ENCODE measurements around the gene SCN4B.
A peak's percentile ranks its signal among the peaks of the same experiment; 100 is the strongest.

SCN4B gene

DNA sequence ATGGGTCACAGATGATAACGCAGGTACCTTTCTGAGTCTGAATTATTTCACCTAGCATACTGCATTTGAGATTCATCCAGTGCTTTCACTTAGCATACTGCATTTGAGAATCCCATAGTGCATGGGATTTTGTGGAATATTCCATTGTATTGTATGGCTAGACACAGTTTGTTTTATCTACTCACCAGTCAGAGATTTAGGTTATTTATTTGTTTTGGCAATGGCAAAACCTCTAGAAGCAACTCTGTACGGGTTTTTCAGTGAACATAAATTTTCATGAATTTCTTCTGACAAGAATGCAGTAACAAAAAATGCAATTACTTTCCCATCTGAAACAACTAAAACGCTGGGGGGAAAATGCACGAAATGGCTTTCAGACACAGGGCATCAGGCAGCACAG, 24.3 kb downstream of the SCN4B start:
- DNase-seq: no peak

DNA sequence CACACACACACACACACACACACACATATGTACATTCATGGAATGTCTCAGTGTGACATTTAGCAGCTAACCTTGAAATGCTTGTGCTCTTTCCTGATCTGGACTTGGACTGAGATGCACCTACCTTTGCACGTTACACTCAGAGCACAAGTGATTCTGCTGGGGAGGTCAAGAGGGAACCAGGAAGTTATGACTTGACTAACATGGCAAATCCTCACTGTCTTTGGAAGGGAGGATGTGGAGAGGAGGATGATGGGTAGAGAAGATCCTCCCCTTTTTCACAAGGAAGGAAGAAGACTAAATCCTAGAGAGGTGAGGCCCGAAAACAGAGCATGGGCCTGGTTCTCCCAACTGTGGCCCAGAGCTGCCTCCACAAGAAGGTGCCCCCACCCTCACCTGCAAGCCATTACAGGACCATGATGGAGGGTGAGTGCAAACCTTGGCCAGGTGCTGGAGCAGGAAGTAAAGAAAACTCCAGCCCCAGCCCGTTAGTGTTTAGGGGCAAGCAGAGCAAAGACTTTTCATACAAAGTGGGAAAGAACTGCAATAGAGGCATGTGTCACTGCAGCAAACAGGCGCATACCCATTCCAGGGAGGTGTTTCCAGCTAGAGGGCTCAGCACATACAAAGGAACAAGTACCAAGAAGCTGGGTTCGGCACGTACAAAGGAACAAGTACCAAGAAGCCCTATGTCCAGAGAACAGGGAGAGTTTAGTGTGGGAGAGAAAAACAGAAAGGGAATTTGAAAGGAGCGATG, 26.4 kb downstream of the SCN4B start:
- DNase-seq: no peak

DNA sequence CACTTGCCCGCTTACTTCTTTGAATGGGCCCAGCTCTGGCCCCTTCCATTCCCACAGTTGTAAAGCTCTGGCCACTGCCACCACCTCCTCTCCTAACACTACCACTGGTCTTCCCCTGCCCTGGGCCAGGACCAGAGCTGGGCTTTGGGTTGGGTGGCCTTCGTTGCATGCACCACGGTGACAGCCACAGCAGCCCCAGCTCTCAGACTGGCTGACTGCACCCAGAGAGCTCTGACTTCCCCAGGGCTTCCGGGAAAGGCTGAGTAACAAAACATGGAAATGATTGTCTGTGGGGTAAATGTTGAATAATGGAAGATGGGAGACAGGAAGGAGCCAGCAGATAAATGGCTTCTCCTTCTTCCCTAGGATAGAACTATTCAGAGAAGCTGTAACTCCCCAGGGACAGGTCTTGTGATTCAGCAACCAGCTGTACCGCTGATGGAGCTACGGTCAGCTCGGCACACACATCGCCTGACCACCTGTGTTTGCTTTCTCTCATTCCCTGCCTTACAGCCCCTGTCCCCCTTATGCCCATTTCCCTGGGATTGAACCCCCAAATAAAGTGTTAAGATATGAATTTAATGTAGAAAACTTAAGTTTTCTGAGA, 27.6 kb downstream of the SCN4B start:
- no peak for DNase-seq

DNA sequence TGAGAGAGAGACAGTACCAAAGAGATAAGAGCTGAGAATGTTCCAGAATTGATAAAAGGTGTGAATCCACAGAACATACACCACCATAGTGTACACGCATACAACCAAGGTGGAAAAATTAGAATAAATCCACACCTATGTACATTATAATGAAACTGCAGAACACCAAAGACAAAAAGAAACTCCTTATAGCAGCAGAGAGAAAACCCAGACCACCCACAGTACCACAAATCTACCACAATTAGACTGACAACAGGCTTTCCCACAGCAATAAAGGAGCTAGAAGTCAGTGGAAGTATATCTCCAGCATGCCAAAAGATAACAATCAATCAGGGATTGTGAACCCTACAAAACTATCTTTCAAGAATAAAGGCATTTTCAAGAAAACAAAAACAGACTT, 31.8 kb downstream of the SCN4B start:
- no peak for DNase-seq

DNA sequence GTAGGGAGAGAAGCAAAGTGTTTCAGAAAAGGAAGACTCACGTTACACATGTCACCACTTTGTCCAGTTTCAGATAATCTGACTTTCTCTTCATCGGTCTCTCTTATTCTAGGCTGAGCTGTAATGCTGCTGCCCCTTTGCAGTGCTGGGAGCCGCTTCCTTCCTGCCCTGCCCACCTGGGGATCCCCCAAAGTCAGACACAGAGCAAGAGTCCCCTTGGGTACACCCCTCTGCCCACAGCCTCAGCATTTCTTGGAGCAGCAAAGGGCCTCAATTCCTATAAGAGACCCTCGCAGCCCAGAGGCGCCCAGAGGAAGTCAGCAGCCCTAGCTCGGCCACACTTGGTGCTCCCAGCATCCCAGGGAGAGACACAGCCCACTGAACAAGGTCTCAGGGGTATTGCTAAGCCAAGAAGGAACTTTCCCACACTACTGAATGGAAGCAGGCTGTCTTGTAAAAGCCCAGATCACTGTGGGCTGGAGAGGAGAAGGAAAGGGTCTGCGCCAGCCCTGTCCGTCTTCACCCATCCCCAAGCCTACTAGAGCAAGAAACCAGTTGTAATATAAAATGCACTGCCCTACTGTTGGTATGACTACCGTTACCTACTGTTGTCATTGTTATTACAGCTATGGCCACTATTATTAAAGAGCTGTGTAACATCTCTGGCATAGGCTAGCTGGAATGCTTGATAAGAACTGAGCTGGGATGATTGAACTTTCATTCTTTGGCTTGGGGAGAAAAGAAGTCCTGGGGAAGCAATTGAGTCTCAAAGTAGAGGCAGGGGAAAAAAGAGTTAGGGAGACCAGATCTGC, 34.6 kb downstream of the SCN4B start:
- DNase-seq: no peak

DNA sequence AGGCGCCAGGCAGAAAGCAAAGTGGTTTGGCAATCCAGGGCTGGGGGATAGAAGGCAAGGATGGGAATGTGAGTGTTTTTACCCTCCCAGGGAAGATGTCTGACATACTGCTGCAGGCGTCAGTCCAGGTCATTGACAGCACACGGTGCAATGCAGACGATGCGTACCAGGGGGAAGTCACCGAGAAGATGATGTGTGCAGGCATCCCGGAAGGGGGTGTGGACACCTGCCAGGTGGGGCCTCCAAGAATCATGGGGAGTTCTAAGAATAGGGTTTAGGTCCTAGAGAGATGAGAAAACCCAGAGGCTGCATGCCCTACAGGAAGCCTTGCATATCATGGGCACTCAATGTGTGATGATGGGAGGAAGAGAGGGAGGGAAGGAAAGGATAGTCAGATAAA, 37.6 kb downstream of the SCN4B start:
- no peak for DNase-seq

DNA sequence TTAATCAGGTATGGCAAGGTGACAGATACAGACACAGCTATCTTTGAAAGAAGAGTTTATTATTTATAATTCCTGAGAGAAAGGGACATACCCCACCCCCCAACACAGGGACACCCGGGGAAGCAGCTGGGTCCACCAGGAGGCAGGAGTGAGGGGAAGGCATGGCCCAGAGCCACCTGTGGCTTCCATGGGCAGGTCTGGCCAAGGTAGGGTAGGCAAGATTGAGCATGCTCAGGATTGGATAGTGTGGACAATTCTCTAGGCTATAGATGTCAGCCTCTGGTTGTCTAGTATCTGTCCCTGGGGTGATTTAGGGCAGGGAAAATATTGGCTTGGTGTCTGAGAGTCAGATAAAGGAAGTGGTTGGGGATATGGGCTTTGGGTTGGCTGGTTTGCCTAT, 38.4 kb downstream of the SCN4B start:
- DNase-seq: no peak

DNA sequence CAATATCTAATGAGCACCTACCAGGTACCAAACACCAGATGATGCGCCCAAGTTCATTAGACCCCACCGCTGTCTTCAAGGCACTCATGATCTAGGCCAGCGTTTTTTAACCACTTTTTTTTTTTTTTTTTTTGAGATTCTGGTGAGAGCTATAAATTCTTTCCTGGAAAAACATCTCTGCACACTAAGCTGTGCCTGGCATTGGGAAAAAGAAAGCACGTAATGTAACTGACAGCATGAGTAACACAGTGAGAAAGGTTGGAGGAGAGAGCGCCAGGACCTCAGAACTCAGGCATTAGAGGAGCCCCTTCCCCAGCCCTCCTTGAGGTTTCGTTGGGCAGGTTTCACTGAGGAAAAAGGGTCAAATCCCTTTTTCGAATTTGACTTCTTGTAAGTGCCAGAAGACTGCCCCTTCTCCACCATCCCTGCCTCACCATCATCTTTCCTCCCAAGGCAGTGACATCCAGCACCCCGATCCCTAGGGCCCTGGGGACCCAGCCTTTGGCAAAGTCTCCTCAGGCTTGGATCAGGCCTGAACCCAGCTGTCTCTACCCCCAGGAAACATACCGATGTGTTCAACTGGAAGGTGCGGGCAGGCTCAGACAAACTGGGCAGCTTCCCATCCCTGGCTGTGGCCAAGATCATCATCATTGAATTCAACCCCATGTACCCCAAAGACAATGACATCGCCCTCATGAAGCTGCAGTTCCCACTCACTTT, 39.8 kb downstream of the SCN4B start:
- DNase-seq: no peak

DNA sequence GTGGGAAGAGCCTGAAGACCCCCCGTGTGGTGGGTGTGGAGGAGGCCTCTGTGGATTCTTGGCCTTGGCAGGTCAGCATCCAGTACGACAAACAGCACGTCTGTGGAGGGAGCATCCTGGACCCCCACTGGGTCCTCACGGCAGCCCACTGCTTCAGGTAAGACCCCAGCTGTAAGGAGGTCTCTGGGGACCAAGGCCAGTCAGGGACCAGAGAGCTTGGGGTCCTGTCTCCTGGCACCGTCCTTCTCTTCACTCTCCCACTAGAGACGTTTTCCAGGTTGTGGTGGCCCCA, 40.9 kb downstream of the SCN4B start:
- no peak for DNase-seq

DNA sequence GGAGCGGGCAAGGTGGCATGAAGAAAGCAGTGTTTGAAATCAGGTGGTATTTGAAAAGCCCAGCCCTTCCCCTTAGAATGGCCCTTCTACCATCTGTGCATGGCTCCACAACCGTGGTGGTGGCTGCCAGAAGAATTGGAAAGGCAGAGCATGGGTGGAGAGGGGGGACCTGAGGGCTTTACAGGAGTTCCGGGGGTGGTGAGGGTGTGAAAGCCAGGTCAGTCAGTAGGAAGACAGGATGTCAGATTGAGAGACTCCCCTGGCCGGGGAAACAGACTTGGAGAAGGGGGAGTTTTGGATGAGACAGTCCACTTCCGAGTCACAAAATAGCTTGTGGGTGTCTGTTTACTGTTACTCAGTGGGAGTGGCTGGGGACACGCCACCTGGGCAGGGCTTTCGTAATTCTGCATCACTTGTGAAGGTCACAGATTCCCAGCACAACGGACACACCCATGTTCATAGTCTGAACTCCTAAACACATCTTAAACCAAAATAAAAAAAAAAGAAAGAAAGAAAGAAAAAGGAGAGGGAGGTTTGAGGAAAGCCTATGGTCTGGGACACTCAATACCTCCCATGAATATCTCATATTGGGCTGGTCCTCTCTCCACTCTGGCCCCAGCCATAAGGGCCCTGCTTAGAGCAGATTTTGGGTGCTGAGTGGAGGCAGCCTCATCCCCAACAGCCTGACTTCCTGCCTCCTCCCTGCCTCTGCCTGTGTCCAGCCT, 41.4 kb downstream of the SCN4B start:
- DNase-seq: no peak

DNA sequence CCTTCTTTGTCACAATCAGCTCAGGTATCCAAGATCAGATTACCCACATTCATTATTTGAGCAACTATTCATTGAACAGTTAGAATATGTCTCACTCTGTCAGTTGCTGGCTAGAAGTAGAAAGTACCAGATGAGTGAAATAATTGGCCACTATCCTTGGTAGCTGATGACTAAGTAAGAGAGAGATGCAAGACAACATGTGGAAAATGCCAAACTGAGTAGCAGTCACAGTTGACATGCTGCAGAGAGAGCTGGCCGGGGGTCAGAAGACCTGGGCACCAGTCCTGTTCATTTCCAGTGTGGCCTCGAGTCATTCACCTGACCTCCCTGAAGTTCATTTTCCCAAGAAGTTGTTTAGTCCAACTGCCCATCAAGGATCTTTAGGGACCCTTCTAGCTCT, 43.4 kb downstream of the SCN4B start:
- DNase-seq: no peak

DNA sequence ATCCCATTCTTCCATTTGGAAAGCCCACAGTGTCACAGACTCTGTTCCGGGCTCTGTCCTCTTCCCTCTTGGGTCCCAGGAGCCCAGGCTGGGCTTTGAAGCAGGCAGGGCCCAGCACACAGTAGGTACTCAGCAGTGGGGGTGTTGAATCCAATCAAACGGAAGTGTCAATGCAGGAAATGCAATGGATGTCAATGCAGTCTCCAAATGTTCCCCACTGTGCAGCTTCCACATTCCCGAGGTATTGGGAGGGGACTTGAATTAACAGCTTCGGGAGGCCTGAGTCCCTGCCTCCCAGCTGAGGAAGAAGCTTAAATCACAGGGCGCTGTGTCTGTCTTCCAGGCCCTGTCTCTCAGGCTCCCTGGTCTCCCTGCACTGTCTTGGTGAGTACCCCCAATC, 44.1 kb downstream of the SCN4B start:
- no peak for DNase-seq

DNA sequence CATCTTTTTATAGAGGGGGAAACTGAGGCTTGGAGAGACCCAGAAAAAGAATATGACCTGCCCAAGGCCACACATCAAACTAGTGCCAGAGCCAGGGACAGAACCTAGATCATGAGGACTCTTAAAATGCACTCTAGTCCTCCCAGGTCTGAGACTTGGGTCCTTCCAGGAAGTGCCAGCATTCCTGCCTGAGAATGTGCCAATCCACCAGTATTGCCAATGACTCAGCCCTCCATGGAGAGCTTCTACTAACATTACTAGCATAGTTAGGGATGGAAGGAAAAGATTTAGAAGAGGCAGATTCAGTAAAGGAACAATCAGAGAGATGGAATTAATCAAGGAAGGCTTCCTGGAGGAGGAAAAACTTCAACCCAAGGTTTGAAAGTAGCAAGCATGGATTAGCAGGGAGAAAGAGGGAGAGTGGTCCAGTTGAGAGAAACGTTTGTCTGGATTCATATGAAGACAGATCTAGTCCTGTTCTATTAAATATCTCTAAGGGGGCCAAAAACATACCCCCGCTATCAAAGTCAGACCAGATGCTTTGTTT, 45.8 kb downstream of the SCN4B start:
- DNase-seq: no peak

DNA sequence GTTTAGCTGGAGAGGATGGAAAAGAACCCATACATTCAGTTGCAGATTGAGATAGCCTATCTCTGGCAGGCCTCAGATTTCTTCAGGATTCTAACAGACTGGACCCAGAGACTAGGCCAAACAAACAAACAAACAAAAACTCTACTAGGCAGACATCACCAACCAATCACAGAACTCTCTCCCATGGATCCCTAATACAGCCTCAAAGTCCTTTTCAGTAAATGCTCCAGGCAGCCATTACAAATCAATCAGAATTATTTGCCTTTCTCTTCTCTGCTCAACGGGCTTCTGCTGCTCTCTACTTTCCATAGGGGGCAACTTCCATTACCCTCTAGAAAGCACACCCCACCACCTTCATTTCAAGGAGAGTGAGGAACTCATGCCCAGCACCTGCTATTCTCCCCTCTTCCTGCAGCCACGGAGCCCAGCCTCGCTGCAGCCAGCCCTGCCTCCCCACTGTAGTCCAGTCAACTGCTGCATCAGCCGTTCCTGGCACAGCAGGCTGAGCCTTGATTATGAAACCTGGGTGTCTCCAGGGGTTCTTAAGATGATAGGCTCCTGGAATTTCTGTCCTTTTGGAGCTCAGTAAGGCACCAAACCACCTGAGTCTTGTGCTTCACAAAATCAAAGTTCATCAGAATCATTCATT, 46.8 kb downstream of the SCN4B start:
- no peak for DNase-seq

DNA sequence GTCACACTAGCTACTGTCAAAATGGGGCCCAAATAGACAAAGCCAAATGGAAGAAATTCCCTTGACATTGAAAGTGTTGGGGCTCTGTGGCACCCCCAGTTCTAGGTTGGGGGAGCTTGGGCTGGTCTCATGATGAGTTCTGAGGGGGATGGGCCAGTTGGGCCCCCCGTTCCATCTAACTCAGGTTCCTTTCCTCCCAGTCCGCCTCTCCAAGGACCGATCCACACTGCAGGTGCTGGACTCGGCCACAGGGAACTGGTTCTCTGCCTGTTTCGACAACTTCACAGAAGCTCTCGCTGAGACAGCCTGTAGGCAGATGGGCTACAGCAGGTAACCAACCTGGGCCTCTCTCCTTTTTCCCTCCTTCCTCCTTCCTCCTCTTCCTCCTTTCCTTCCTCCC, 48.1 kb downstream of the SCN4B start:
- no peak for DNase-seq

DNA sequence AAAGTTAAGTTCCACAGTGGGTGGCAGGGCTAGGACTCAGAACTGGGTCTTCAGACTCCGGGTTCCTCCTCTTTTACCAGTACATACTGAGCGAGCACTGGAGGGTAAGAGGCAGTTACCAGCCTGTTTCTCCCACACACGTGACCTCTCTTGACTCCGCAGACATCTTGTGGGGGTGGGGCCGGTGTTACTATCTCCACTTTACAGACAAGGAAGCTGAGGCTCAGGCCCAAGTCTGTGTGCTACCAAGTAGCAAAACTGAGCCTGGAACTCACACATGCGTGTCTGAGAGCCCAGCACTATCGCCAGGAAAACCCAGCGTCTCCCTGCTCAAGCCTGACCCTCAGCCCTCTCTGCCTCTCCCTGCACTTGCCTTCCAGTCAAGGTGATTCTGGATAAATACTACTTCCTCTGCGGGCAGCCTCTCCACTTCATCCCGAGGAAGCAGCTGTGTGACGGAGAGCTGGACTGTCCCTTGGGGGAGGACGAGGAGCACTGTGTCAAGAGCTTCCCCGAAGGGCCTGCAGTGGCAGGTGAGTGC, 49.8 kb downstream of the SCN4B start:
- no peak for DNase-seq

DNA sequence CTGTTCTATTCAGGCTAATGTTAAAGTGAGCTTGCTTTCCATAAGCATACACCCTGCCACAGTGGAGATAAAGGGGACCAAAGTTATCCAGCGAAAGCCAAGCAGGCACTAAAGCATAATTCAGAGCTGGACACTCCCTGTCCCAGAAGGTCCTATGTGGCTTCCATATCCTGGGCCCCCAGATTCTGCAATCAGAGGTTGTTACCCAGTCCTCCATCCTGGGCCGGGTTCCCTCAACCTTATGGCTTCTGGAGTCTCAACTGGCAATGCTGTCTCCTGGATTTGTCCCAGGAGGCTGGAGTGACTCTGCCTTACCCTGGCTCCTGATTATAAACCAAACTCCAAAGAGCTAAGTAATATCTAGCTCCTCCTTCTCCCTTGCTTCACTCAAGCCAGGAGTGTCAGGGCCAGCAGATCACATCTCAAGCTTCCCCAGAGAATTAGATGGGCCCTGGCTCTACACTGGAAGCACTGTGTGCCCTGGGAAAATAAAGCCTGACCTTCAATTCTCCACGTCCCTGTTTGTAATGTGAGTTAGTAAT, 51.9 kb downstream of the SCN4B start:
- no peak for DNase-seq

DNA sequence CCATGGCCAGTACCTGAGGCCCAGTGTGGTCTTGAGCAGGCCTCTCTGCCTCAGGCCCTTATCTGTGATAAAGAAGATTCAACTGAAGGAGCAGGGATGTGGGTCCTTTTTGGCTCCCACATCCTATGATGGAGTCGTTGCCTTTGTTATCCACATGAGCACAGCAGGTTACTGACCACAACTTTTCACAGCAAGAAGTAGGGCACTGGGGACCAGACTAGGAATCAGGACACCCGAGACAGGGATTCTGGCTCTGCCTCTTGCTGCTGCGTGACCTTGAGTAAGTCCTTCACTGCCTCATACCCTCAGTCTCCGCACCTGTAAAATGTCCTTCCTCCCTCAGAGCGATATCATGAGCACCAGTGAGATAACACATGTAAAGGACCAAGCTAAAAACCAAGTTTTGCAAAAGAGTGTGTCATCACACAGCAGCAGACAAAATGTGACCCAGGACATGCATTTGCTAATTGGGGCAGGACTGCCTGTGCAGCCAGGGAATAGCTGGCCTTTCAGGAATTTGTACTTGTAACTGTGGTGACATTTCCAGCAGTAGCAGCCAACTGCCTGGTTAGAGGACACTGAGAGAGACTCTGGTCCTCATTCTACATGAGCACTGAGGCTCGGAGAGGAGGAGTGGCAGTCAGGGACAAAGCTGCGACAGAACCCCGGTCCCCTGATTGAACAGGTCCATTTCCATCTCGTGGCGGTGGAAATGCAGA, 52.6 kb downstream of the SCN4B start:
- DNase-seq: no peak

DNA sequence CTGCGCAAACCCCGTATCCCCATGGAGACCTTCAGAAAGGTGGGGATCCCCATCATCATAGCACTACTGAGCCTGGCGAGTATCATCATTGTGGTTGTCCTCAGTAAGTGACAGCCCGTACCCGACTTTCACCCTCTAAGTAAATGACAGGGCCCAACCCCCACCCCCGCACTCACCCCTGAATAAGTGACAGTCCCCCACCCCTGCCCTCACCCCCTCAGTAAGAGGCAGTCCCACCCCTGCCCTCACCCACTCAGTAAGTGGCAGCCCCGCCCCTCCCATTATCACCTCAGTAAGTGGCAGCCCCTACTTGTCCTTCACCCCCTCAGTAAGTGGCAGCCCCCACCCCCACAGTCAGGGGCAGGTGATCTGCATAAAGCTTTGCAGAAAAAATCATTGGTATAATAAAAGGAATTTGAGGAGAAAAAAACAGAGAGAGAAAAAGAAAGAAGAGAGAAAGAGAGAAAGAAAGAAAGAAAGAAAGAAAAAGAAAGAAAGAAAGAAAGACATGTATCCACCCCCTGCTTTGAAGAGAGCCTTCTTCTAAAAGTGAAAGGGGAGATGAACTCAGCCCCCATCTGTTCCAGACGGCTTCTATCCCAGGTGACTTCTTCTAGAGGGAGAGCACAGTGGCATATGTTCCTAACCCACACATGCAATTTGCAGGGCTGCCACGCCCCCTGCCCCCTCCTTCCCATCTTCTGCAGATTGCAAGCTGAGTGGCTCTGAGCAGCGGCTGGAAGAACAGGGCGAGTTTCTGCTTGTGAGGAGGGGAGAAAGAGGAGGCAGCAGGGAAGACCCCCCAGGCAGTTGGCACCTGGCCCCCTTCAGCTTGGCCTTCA, 53.4 kb downstream of the SCN4B start:
- DNase-seq: peak; percentile 41

DNA sequence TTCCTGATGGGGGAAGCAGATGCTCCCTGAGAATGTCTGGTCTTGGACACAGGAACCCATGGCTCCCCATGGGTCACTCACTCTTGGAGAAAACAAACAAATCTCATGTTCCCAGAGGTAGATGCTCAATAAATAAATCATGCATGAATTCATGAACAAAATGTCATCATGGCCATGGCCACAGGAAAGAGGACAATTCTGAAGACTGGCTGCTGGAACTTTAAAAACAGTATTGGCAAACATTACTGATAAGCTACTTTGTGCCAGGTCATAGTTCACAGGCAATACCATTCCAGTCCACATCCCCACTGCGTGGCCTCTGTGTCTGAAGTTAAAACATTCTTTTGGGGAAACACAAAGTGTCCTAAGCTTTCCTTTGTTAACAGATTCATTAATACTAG, 56.7 kb downstream of the SCN4B start:
- no peak for DNase-seq
